GM13976 (cell line): ENCODE data around the gene CCDC40.

Source experiments
- DNase-seq: peaks from one replicate; pipeline ENCODE4 v3.0.0; 2012; ENCODE audit warnings: low spot score
- in situ Hi-C: fragments of 300-500 bp; cut with MboI; formaldehyde crosslinking; loops from one replicate; pipeline ENCODE4 v1.12.0; 2022; ENCODE audit warnings: low sequenced_read_pairs, mixed read lengths, inconsistent platforms; ENCODE audit not compliant: unreplicated experiment
- TF ChIP-seq, protein P1 (sequence below): IDR thresholded peaks from 2 replicates; pipeline ENCODE4 v1.5.1; 2012; ENCODE audit warnings: borderline replicate concordance, mild to moderate bottlenecking; ENCODE audit not compliant: insufficient read depth; ENCODE audit errors: extremely low read depth, missing control alignments, control extremely low read depth

Gene CCDC40

DNA sequence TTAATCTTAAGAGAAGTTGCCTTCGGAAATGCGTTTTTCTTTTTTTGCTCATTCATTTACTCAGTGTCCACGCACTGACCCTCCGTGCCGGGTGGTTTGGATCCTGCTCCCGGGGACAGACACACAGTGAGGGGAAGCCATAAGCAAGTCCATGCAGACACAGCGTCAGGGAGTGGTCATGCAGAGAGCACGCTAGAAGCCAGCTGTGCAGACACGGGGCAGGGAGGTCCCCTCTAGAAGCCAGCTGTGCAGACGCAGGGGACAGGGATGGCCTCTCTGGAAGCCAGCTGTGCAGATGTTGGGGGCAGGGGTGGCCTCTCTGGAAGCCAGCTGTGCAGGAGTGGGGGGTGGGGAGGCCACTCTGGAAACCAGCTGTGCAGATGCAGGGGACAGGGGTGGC is 69.7 kb downstream of the CCDC40 start:
- TF ChIP-seq, protein P1, sequence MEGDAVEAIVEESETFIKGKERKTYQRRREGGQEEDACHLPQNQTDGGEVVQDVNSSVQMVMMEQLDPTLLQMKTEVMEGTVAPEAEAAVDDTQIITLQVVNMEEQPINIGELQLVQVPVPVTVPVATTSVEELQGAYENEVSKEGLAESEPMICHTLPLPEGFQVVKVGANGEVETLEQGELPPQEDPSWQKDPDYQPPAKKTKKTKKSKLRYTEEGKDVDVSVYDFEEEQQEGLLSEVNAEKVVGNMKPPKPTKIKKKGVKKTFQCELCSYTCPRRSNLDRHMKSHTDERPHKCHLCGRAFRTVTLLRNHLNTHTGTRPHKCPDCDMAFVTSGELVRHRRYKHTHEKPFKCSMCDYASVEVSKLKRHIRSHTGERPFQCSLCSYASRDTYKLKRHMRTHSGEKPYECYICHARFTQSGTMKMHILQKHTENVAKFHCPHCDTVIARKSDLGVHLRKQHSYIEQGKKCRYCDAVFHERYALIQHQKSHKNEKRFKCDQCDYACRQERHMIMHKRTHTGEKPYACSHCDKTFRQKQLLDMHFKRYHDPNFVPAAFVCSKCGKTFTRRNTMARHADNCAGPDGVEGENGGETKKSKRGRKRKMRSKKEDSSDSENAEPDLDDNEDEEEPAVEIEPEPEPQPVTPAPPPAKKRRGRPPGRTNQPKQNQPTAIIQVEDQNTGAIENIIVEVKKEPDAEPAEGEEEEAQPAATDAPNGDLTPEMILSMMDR = no peak
- in situ Hi-C loops = no loop called here

DNA sequence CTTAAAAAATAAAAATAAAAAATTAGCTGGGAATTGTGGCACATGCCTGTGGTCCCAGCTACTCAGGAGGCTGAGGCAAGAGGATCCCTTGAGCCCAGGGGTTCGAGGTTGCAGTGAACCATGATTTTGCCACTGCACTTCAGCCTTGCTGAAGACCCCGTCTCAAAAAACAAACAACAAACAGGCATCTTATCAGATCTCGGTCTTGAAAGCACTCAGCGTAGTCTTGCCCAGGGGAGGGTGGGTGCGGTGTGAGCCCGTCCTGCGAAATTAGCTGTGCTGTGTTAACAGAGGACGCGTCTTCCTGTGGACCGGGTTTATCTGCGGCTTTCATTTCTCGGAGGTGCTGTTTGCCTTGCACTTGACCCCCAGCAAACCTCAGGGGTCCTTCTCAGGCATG is 70.3 kb downstream of the CCDC40 start:
- DNase-seq = no peak
- TF ChIP-seq, protein P1 = no peak
- in situ Hi-C loops = no loop called here

More for the DNA sequence above, 69.7 kb downstream of the CCDC40 start:
- no peak for DNase-seq

DNA sequence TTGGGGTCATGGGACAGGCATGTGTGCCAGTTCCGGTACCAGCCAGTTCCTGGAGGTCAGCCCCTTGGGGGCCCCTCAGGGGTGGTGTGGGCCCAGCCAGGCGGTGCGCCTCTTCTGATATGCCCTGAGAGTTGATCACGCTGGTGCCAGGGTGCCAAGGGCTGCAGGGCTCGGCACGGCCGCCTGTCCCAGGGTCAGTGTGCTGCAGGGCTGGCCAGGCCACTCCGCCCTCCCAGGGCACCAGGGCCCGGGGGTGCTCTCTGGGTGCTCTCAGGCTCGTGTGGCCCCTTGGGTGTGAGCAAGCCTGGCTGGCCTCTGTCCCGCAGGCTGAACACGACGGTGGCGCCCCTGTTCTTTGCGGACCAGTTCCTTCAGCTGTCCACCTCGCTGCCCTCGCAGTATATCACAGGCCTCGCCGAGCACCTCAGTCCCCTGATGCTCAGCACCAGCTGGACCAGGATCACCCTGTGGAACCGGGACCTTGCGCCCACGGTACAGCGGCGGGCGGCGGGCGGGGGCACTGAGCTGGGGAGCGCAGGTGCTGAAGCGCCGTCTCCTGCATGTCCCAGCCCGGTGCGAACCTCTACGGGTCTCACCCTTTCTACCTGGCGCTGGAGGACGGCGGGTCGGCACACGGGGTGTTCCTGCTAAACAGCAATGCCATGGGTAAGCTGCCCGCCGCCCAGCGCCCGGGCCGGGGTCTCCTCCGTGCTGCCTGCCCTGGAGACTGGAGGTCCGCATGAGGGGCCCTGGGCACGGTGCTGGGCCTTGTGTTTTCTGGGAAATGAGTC is 71.0 kb downstream of the CCDC40 start:
- TF ChIP-seq, protein P1 = no peak
- in situ Hi-C loops = no loop called here
- DNase-seq = no peak

DNA sequence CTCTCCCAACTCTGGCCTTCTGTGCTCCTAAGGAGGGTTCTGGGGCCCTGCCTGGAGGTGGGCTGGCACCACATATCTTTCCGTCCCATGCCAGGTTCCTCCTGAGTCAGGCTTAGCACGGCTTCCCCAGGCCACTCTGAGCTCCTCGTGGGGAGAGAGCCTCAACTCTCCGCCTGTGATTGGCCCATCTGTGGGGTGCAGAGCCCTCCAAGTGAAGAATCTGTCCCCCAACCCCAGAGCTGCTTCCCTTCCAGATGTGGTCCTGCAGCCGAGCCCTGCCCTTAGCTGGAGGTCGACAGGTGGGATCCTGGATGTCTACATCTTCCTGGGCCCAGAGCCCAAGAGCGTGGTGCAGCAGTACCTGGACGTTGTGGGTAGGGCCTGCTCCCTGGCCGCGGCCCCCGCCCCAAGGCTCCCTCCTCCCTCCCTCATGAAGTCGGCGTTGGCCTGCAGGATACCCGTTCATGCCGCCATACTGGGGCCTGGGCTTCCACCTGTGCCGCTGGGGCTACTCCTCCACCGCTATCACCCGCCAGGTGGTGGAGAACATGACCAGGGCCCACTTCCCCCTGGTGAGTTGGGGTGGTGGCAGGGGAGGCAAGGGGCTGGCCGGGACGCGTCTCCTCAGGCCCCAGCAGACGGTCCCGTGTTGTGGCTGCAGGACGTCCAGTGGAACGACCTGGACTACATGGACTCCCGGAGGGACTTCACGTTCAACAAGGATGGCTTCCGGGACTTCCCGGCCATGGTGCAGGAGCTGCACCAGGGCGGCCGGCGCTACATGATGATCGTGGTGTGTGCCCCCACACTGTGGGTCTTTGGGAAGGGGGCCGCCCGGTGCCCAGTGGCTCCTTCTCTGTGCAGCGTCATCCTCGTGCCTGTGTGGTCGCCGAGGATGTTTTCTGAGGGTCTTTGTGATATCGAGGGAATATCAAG is 71.9 kb downstream of the CCDC40 start:
- TF ChIP-seq, protein P1 = no peak
- in situ Hi-C loops = no loop called here
- no peak for DNase-seq

DNA sequence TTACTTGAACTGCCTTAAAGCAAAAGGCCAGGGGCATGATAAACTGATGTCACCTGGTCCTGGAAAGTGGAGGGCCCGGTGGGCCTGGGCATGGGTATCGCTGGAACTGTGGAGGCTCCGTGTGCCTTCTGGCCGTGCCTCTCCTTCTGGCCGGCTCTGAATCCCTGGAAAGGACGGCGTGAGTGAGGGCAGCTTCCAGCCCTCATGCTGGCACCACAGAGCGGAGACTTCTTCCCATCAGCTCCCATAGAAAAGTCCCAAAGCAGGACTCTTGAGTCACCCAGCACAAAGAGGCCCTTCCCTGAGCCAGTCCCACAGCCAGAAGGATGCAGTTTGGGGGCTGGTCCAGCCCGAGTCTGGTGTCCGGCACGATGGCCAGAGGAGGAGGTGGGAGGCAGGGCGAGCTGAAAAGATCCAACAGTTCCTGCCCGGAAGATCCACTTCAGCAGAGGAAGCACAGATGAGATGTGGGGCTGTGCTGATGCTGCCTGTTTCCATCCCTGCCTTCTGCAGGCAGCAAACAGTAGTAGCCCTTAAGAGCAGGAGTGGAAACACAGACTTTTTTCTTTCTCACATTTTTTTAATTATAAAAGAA is 72.7 kb downstream of the CCDC40 start:
- DNase-seq = no peak
- in situ Hi-C loops = no loop called here
- TF ChIP-seq, protein P1 = no peak

DNA sequence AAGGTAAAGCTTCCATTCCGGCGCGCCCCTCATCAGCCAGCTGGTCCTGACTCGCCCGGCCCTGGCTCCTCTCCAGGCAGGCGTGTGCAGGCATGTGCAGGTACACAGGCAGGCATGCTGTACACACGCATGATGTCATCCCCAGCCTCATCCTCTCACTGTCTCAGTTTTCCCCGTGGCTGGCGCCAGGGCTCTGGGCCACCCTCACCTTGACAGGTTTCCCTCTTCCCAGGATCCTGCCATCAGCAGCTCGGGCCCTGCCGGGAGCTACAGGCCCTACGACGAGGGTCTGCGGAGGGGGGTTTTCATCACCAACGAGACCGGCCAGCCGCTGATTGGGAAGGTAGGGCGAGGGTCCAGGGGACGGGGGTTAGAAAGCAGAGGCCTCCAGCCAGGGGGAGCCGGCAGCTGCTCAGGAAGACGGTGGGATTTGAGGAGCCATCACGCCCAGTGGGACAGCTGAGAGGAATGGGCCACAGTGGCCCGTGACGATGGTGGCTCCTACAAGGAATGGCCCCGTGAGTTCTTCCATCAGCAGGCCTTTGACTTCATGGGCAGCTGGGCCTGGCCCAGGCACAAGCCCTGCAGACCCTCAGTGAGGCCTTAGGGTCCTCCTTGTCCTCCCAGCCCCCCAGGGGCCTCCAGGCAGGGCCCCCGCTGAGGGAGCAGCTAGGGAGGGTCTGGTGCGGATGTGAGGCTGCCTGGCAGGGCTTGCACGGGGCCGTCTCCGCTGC is 73.4 kb downstream of the CCDC40 start:
- in situ Hi-C loops = no loop called here
- TF ChIP-seq, protein P1 = no peak
- DNase-seq = no peak
